Skeletal muscle cell (primary cell): ENCODE data around the gene RAB3B.
"Not testable (repeated sequence)": the region's sequence is repeated elsewhere in the genome, so short reads cannot be mapped to it uniquely, and the experiment has no call there.

ENCODE experiments used
- DNase-seq: peaks from one replicate; pipeline ENCODE4 v3.0.0-alpha.2; 2010; ENCODE audit warnings: low read depth
- H3K4me3 ChIP-seq: 2 replicates; pipeline ENCODE4 v1.5.1; 2011; ENCODE audit warnings: low read depth, mild to moderate bottlenecking, control low read depth, low read length, moderate library complexity

Gene RAB3B

DNA sequence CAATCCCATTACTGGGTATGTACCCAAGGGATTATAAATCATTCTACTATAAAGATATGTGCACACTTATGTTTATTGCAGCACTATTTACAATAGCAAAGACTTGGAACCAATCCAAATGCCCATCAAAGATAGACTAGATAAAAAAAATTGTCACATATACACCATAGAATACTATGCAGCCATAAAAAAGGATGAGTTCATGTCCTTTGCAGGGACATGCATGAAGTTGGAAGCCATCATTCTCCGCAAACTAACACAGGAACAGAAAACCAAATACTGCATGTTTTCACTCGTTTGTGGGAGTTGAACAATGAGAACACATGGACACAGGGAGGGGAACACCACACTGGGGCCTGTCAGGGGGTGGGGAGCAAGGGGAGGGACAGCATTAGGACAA is 95.8 kb downstream of the RAB3B start:
- not testable (repeated sequence) for H3K4me3 ChIP-seq, DNase-seq

DNA sequence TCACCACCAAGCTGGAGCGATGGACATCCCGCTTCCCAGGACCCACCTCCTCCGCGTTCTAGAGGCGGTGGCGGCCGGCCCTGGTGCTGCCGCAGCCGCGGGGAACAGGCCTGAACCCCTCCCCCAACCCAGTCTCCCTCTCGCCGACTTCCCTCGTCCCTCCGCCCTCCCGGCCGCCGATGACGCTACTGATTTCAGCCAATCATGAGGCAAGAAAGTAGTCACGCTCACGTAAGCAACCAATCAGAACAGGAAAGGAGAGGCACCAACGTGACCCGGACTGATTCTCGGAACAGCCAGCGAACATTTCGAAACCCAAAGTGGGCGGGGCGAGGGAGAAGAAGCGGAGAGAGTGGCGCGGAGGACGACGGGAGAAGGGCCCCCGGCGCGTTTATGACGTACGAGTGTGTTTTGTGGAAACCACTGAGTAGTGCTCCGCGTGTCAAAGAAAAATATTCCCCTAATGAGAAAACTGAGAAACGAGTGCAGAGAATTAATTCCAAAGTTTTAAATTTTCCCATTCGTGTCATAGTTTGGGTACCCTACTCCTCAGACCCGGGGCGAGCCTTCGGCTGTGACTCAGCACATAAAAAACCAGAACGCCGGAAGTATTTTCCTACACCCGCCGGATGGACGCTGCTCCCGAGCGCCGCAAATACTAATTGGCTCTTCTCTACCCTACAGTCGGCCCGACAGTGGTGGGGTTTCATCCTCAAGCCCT is 111.7 kb downstream of the RAB3B start, which contains the start of gene NRDC:
NRDC (minus strand) TSS at position 112 of the 721 bp plus-strand sequence. CDS start 112 bp downstream, outside the sequence.
- peak; percentile 99 for DNase-seq
- H3K4me3 ChIP-seq: peak within 1 kb of the TSS; percentile 99

DNA sequence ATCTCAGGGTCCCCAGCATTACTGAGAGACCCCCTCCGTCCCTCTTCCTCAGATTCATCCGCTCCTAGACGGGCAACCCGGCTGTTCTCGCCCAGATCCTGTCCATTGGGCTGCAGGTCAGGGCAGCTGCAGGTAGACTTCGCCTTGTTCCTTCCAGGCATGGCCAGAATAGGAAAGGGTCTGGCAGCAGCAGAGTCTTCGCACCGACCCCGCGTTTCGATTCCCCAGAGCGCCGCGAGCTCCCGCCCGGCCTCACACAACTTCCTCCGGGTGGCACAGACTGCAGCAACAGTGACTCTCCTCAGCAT is 112.2 kb downstream of the RAB3B start:
- no peak for DNase-seq

DNA sequence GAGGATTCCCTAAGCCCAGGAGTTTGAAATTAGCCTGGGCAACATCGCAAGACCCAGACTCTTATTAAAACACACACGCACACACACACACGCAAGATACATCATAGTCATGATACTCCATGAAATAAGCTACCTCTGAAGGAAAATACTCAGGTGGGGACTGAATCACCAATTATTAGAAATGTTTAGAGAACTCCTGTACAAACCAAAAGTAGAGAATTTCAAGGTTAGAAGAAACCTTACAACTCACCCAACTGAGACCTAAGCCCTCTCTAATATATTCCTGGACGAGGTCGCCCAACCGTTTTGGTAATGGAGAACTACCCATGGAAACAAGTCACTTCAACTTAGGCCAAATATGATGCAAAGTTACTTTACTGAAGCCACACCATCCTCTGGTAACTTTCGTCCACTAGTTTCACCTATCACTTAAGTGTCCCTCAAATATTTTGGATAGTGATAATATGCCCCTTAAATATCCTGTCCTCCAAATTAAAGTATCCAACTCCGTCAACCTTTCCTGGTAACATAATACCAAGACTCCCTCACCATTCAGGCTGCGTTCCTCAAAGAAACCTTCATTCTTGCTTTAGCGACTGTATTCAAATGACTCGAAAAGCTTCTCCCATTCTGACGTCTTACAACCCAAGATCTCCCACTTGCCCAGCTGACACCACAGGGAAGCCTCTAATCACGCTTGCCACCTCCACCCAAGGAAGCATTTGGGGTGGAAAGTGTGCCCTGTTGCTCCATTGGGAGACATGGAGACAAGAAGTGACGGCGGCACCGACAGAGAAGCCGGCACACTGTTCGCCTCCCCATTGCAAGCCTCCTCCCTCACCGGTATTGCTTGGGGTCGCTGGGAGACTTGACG is 112.8 kb downstream of the RAB3B start:
- no peak for DNase-seq
- peak overlapping the region; percentile 99 for H3K4me3 ChIP-seq

More for the DNA sequence above, 112.2 kb downstream of the RAB3B start:
- peak overlapping the region; percentile 99 for H3K4me3 ChIP-seq

DNA sequence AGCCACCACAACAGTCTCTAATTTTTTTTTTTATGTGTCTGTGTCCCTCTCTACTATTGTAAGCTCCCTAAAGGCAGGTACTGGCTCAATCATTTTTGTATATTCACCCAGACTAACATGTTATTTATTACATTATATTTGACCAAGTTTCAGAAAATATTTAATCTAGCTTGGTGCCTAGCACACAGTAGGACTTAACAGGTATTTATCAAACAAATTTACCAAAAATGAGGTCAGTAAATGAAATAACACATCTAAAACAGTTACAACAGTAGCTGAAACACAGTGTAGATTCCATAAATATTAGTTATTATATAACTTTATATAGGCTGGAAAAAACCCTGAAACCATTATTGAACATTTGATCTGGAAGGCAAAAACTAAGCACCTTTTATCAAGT is 114.7 kb downstream of the RAB3B start:
- no peak overlapping the region for H3K4me3 ChIP-seq
- no peak for DNase-seq

DNA sequence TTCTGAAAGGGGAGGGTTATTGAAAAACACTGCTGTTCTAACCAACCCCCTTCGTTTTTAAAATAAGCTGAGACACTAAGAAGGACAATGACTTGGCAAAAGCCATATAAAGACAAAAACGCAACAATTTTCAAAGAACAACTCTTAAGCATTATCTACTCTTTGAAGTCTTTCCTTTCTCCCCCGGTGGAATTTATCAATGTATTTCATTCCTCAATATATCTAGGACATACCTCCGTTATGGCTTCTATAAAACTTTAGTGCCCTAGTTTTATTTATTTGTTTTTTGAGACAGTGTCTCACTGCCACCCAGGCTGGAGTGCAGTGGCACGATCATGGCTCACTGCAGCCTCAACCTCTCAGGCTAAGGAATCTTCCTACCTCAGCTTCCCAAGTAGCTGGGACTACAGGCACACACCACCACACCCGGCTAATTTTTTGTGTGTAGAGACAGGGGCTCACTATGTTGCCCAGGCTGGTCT is 115.2 kb downstream of the RAB3B start:
- DNase-seq: no peak
- no peak overlapping the region for H3K4me3 ChIP-seq

DNA sequence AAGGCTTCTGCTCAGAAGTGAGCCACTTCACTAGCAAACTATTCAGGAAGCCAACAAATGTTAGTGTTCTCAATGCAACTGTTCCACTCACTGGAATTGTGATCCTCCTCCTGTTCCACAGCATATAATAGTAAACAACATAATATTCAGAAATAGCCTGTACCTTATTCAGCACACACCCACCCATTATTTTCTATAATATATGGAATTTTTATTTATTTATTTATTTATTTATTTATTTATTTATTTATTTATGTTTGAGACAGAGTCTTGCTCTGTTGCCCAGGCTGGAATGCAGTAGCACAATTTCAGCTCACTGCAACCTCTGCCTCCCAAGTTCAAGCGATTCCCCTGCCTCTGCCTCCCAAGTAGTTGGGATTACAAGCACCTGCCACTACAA is 117.2 kb downstream of the RAB3B start:
- not testable (repeated sequence) for DNase-seq, H3K4me3 ChIP-seq

DNA sequence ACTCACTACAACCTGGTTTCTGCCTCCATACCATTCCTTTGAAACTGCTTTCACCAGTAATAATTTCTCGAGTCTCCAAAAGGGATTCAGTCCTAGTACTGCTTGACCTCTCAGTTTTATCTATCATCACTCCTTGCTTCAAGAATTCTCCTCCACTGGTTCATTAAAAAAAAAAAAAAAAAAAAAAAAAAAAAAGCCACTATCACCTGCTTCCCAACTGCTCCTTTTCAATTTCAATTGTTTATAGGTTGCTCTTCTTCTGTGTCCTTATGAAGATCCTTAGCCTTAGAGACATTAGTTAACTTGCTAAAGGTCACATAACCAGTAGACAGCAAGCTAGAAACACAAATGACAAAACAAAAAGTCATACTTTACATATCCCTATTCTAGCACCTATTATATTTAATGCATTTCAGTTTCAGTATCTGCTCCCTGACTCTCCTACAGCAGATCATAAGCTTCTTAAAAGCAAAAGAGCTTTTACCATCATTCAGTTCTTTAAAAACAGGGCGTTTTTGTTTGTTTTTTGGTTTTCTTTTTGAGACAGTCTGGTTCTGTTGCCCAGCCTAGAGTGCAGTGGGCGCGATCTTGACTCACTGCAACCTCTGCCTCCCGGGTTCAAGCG is 119.0 kb downstream of the RAB3B start:
- no peak overlapping the region for H3K4me3 ChIP-seq
- DNase-seq: no peak

DNA sequence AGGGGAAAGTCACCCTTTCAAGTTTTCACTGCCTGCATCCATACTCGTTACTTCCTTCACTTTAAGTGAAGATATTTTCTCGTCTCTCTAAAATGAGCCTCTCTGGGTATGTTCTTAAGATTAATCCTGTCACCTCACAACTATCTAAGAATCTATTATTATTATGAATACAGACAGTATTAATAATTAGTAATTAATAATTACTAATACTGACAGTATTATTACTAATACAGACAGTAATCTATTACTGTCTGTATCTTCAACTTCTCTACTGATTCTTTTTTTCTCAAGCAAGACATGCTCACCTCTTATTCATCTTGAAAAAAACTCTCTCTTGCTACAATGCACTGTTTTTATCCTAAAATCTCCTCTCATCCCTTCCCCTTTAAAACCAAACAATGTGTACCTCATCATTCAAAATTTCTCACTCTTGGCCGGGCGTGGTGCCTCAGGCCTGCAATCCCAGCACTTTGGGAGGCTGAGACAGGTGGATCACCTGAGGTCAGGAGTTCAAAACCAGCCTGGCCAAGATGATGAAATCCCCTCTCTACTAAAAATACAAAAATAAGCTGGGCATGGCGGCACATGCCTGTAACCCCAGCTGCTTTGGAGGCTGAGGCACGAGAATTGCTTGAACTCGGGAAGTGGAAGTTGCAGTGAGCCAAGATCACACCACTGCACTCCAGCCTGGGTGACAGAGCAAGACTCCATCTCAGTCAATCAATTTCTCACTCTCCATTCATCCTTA is 119.7 kb downstream of the RAB3B start:
- no peak overlapping the region for H3K4me3 ChIP-seq
- DNase-seq: no peak

DNA sequence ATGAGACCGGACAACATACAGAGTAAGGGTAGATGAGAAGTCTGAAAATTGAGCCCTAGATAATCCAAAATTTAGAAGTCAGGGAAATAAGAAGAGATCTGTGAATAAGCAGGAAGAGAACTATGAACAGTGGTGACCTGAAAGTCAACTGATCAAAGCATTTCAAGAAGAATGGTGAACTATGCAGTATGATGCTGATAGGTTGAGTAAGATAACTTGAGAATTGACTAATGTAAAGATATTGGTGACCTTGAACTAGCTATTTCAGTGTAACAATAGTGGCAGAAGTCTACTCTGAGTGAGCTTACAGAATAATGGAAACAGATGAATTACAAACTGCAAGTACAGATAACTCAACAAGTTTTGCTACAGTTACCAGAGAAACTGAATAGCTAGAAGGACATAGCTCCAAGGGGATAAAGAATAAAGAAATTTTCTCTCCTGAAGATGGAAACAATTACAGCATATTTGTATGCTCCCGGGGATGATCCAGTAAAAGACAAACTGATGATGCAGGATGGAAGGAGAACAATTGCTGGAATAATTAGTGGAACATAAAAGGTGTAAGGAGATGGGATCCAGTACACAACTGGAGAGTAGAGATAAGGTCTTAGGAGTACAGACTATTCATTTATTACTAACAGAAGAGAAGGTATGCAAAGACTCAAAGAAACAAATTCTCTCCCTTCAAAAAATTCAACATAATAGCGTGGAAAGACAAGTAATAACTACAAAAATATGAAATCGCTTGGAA is 122.8 kb downstream of the RAB3B start:
- H3K4me3 ChIP-seq: no peak overlapping the region
- no peak for DNase-seq

DNA sequence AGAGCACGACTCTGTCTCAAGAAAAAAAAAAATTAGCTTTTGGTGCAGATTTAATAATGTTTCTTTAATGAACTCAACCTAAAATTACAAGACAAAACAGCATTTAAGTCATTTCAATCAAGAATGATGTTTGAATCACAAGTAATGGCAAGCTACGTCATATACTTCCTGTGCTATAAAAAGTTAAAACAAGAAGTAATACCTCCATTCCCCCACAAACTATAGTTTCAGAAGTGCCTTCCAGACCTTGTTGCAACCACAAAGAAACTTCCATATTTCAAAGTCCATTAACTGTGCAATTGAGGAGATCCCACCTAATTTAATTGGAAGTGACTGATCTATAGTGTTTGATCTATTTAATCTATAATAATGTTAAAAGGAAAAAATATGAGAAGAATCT is 127.1 kb downstream of the RAB3B start:
- no peak overlapping the region for H3K4me3 ChIP-seq
- DNase-seq: no peak

DNA sequence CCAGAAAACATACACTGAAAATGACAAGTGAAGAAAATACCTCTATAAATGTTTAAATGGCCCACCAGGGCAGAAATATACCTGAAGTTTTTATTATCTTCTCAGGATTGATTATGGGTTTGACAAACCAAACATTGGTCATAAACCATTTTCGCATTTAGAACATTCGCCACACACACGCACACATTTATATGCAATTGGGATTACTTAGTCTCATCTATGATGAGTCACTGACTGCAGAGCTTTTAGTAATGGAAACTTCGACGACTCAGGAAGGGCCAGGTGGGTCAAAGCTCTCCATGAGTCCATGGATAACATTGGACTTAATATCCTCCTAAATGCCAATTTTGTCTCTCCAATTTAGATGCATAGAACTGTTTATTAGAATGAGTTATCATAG is 128.8 kb downstream of the RAB3B start:
- DNase-seq: no peak
- no peak overlapping the region for H3K4me3 ChIP-seq

DNA sequence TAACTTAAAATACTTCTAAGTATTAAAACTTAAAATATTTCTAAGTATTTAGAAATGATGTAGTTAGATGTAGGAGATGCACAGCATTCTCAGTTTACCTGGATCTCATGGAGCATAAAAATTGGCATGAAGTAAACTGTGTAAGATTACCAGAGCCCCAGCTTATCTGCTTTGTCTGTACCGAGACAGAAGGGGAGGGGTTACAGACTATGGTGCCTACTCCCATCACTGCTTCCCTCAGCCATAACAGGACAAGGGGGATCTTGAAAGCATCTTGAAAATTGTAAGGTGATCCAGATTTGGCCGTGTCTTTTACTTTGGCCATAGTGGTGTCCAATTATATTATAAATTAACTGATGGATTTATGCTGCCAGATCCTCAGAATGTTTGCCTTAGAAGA is 130.8 kb downstream of the RAB3B start:
- no peak for DNase-seq
- no peak overlapping the region for H3K4me3 ChIP-seq

DNA sequence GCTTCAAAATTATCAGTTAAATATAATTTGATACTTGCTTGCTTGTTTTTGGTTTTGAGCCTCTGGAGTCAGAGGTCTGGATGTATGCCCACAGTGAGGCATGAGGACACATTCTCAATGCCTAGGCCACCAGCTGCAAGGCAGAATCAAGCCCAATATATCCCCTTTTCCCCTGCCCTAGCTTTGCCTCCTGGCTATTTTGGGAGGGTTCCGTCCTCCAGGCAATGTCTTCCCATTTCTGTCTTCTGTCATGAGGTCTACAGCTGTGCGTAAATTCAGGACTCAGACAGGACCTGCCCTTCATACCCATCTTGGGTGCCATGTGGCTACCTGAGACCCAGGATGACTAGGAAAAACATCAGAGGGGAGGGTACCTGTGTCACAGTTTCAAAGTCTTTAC is 131.2 kb downstream of the RAB3B start:
- H3K4me3 ChIP-seq: no peak overlapping the region
- no peak for DNase-seq

DNA sequence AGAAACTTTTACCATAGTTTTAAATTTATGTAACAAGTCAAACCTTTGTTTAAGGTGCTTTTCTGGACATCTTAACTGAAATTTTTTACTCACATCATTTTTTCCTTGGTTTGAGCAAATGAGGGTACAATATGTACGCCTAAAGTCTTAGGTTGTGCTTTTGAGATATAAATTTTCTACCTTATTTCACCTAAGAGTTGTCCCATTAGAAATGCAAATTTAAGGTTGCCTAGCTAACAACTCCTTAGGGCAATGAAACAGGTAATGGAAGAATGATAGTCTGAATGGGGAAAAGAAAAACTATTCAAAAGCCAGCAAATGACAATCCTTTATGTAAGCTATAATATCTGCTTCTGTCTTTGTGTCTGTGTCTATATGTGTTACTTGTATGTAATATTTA is 131.6 kb downstream of the RAB3B start:
- no peak for DNase-seq
- no peak overlapping the region for H3K4me3 ChIP-seq
